ENCODE measurements around the gene SLC2A9.

SLC2A9 gene

DNA sequence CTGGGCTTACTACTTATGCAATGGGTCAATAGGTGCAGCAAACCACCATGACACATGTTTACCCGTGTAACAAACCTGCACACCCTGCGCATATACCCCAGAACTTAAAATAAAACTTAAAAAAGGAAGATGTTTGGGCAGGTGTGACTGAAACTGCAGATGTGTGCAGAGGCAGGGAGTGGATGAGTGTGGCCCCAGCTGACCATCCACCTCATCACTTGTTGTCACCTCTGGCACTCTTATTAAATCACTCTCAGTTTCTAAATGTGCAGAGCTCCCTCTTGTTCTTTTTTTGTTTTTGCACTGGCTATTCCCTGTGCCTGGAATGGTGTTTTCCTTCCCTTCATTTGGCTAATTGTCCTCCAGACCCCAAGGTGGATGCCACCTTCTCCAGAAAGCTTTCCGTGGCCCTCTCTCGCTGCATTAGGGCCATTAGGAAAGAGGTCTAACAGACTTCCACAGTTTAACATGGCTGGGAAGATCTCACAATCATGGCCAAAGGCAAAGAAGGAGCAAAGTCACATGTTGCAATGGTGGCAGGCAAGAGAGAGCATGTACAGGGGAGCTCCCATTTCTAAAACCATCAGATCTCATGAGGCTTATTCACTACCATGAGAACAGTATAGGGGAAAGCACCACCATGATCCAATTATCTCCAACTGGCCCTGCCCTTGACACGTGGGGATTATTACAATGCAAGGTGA, 58.5 kb downstream of the SLC2A9 start:
- no peak for DNase-seq
- Histone ChIP-seq H3K36me3 (no peaks in the 10 kb centered on the region), H3K9me3 (no peaks in the 10 kb centered on the region), H3K4me1 (no peaks in the 10 kb centered on the region), H3K4me3 (ENCODE audit: low read depth, low read length) (no peak overlapping the region), H3K27me3 (0 out of 2 replicates have a peak, but pooled peaks cover 9% of the 10 kb centered on the region)
- TF ChIP-seq, protein P1, sequence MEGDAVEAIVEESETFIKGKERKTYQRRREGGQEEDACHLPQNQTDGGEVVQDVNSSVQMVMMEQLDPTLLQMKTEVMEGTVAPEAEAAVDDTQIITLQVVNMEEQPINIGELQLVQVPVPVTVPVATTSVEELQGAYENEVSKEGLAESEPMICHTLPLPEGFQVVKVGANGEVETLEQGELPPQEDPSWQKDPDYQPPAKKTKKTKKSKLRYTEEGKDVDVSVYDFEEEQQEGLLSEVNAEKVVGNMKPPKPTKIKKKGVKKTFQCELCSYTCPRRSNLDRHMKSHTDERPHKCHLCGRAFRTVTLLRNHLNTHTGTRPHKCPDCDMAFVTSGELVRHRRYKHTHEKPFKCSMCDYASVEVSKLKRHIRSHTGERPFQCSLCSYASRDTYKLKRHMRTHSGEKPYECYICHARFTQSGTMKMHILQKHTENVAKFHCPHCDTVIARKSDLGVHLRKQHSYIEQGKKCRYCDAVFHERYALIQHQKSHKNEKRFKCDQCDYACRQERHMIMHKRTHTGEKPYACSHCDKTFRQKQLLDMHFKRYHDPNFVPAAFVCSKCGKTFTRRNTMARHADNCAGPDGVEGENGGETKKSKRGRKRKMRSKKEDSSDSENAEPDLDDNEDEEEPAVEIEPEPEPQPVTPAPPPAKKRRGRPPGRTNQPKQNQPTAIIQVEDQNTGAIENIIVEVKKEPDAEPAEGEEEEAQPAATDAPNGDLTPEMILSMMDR (IDR thresholded peaks at IDR 0.05; ENCODE audit: low read depth, low read length): no peak

DNA sequence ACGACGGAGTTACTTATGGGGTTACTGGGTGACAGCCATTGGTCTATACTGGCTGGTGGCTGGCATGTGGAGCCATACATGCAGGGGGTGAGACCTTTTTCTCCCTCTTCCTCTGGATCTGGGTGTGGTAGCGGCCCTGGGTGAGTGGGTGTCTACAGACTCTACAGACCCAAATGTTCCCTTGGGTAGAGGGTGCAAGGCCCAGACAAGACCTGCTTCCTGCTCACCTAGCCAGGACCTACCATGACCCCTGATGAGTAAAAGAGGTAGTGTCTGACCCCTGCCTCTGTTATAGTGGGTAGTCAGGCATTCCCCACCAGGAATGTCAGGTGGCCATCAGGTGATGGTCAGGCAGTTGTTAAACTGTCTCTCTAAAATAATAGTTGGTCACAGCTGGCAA, 66.8 kb downstream of the SLC2A9 start:
- Histone ChIP-seq H3K27me3 (no peaks in the 10 kb centered on the region), H3K36me3 (no peaks in the 10 kb centered on the region), H3K9me3 (no peaks in the 10 kb centered on the region), H3K4me1 (no peaks in the 10 kb centered on the region), H3K4me3 (ENCODE audit: low read depth, low read length) (no peak overlapping the region)
- TF ChIP-seq, protein P1 (IDR thresholded peaks at IDR 0.05; ENCODE audit: low read depth, low read length): no peak
- no peak for DNase-seq

DNA sequence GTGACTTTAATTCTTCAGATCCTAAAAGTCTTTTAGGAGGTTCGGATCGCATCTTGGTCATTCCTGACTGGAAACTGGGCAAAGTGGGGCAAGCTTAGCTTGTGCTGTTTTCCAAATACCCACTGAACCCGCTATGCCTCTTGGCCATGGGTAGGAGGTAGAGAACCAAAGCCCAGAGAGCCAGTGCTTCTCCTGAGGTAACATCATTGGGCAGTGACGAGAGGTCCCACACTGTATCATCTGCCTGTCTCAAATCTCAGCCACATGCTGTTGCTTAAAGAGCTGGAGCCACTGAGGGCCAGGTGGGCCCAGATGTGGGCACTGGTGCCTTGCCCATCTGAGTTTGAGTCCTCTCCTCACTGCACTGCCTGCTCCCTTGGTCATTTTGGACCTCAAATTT, 68.2 kb downstream of the SLC2A9 start:
- Histone ChIP-seq H3K4me3 (ENCODE audit: low read depth, low read length) (no peak overlapping the region), H3K4me1 (no peaks in the 10 kb centered on the region), H3K9me3 (no peaks in the 10 kb centered on the region), H3K36me3 (no peaks in the 10 kb centered on the region), H3K27me3 (no peaks in the 10 kb centered on the region)
- DNase-seq: no peak
- TF ChIP-seq, protein P1 (IDR thresholded peaks at IDR 0.05; ENCODE audit: low read depth, low read length): no peak

DNA sequence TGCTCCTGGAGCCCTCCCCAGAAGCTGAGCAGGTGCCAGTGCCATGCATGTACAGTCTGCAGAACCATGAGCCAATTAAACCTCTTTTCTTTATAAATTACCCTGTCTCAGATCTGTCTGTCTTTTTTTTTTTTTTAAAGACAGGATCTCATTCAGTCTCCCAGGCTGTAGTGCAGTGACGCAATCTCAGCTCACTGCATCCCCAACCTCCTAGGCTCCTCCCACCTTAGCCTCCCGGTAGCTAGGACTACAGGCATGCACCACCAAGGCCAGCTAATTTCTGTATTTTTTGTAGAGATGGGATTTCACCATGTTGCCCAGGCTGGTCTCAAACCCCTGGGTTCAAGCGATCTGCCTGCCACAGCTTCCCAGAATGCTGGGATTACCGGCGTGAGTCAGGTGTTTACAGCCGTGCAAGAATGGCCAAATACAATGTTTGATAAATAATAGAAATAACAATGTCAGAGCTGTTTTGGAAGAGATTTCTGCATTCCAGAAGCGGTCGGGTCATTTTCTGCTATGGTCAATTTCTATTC, 68.8 kb downstream of the SLC2A9 start:
- TF ChIP-seq, protein P1 (IDR thresholded peaks at IDR 0.05; ENCODE audit: low read depth, low read length): no peak
- H3K9me3 ChIP-seq: no peaks in the 10 kb centered on the region
- no peaks in the 10 kb centered on the region for H3K27me3 ChIP-seq
- H3K4me3 ChIP-seq (ENCODE audit: low read depth, low read length): no peak overlapping the region
- DNase-seq: no peak
- no peaks in the 10 kb centered on the region for H3K4me1 ChIP-seq
- H3K36me3 ChIP-seq: no peaks in the 10 kb centered on the region

DNA sequence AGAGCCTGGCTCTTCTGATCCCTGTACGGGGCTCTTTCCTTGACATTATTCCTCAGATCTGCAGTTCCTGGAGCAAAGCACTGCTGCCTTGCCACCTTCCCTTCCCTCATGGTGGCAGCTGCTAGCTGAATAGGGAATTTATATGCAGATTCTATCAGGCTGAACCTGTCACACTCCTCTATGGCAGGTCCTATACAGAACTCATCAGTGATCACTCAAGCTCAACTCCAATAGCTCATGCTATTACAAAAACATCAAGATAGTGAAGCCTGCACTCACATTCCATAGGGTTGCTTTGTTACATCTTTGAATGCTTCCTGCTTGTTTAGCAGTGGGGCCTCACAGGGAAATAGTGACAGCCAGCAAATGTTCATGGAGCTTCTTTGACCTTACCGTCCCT, 71.7 kb downstream of the SLC2A9 start:
- Histone ChIP-seq H3K36me3 (no peaks in the 10 kb centered on the region), H3K27me3 (no peaks in the 10 kb centered on the region), H3K9me3 (no peaks in the 10 kb centered on the region), H3K4me1 (no peaks in the 10 kb centered on the region), H3K4me3 (ENCODE audit: low read depth, low read length) (no peak overlapping the region)
- DNase-seq: no peak
- TF ChIP-seq, protein P1 (IDR thresholded peaks at IDR 0.05; ENCODE audit: low read depth, low read length): no peak

Data from BE2C (cell line).